ENCODE data around the gene KLHL40. TPM values are rescaled to one million over a fixed set of nuclear protein-coding genes. Genes with fewer than 3 reads are reported as not detected.

Gene KLHL40
- total RNA-seq, 1 donor from 2014 or later = not detected

GRCh38 chr3:42734263-42734860 is 49.0 kb downstream of the KLHL40 start:
- no peak overlapping the region for H3K27ac Mint-ChIP-seq (ENCODE audit: unreplicated experiment)
- no peaks in the 10 kb centered on the region for H3K4me1 Mint-ChIP-seq (ENCODE audit: unreplicated experiment)
- H3K27me3 Mint-ChIP-seq (ENCODE audit: unreplicated experiment) = peaks cover 9% of the 10 kb centered on the region
- no peaks in the 10 kb centered on the region for H3K36me3 Mint-ChIP-seq (ENCODE audit: unreplicated experiment)
- no peak for TF ChIP-seq CTCF (IDR thresholded peaks at IDR 0.05)
- no peak for DNase-seq (ENCODE audit: extremely low spot score, unreplicated experiment)
- no peak overlapping the region for H3K4me3 Mint-ChIP-seq (ENCODE audit: unreplicated experiment)
- no peaks in the 10 kb centered on the region for H3K9me3 Mint-ChIP-seq (ENCODE audit: unreplicated experiment)

GRCh38 chr3:42735019-42735418 is 49.7 kb downstream of the KLHL40 start:
- Mint-ChIP-seq H3K9me3 (ENCODE audit: unreplicated experiment) (no peaks in the 10 kb centered on the region), H3K4me1 (ENCODE audit: unreplicated experiment) (no peaks in the 10 kb centered on the region), H3K4me3 (ENCODE audit: unreplicated experiment) (no peak overlapping the region), H3K27ac (ENCODE audit: unreplicated experiment) (no peak overlapping the region), H3K36me3 (ENCODE audit: unreplicated experiment) (no peaks in the 10 kb centered on the region), H3K27me3 (ENCODE audit: unreplicated experiment) (peaks cover 2% of the 10 kb centered on the region)
- DNase-seq (ENCODE audit: extremely low spot score, unreplicated experiment) = peak; percentile 74
- no peak for TF ChIP-seq CTCF (IDR thresholded peaks at IDR 0.05)

GRCh38 chr3:42735615-42736014 is 50.3 kb downstream of the KLHL40 start:
- Mint-ChIP-seq H3K4me1 (ENCODE audit: unreplicated experiment) (no peaks in the 10 kb centered on the region), H3K27ac (ENCODE audit: unreplicated experiment) (no peak overlapping the region), H3K9me3 (ENCODE audit: unreplicated experiment) (no peaks in the 10 kb centered on the region), H3K27me3 (ENCODE audit: unreplicated experiment) (peaks cover 2% of the 10 kb centered on the region), H3K4me3 (ENCODE audit: unreplicated experiment) (no peak overlapping the region), H3K36me3 (ENCODE audit: unreplicated experiment) (no peaks in the 10 kb centered on the region)
- peak; percentile 80 for DNase-seq (ENCODE audit: extremely low spot score, unreplicated experiment)
- TF ChIP-seq CTCF (IDR thresholded peaks at IDR 0.05) = no peak

- peak; percentile 66 for DNase-seq (ENCODE audit: extremely low spot score, unreplicated experiment)
- TF ChIP-seq CTCF (IDR thresholded peaks at IDR 0.05) = no peak
- Mint-ChIP-seq H3K9me3 (ENCODE audit: unreplicated experiment) (no peaks in the 10 kb centered on the region), H3K27me3 (ENCODE audit: unreplicated experiment) (peaks cover 2% of the 10 kb centered on the region), H3K36me3 (ENCODE audit: unreplicated experiment) (no peaks in the 10 kb centered on the region), H3K27ac (ENCODE audit: unreplicated experiment) (no peak overlapping the region), H3K4me1 (ENCODE audit: unreplicated experiment) (no peaks in the 10 kb centered on the region), H3K4me3 (ENCODE audit: unreplicated experiment) (no peak overlapping the region)
These were observed 50.7 kb downstream of the KLHL40 start for GRCh38 chr3:42736081-42736480.

GRCh38 chr3:42736531-42736930 is 51.2 kb downstream of the KLHL40 start:
- H3K27me3 Mint-ChIP-seq (ENCODE audit: unreplicated experiment) = peaks cover 2% of the 10 kb centered on the region
- no peaks in the 10 kb centered on the region for H3K36me3 Mint-ChIP-seq (ENCODE audit: unreplicated experiment)
- no peaks in the 10 kb centered on the region for H3K9me3 Mint-ChIP-seq (ENCODE audit: unreplicated experiment)
- no peak for TF ChIP-seq CTCF (IDR thresholded peaks at IDR 0.05)
- DNase-seq (ENCODE audit: extremely low spot score, unreplicated experiment) = peak; percentile 70
- H3K27ac Mint-ChIP-seq (ENCODE audit: unreplicated experiment) = no peak overlapping the region
- H3K4me1 Mint-ChIP-seq (ENCODE audit: unreplicated experiment) = no peaks in the 10 kb centered on the region
- H3K4me3 Mint-ChIP-seq (ENCODE audit: unreplicated experiment) = no peak overlapping the region
